ENCODE results near the gene AK8.

AK8 gene

DNA sequence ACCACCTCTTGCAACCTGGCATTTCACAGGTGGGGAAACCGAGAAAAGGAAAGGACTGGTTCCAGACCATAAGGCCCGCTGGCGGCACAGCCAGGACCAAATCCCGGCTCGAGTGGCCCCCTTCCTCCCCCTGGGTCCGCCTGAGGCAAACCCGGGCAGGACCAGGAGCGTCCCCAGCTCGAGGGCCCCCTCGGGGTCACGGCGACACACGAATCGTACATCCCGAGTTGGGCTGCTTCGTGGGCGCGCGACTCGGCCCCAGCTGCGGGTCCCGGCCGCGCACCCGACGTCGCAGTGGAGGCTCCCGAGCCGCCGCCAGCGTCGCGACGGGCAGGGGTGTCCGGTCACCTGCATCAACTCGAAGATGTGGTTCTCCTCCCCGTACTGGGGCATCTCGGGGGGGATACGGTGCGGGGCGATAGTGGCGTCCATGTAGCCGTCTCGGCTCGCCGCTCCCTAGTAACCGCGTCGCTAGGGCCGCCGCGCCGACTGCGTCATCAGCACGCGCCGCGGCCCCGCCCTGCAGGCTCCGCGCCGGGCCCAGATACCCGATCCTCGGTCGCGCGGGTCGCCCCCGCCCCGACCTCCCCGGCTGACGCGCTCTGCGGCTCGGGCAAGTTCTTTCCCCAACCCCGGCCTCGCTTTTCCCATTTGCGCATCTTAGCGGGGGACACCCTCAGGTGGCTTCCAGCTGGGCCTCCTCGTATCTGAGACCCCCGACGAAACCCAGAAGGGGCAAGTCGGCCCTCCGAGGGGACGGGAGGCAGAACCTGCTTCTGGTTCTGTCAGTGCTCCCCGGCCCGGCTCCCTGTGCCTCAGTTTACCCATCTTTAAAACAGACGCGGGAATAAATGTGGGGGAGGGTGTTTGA, at the start of gene AK8:
Gene AK8, minus strand, starts transcription at position 461 of the 871 bp plus-strand sequence. Its CDS starts 29 bp downstream, at position 432.
- Histone ChIP-seq H3K9me2 (replicated peaks; ENCODE audit: insufficient read depth, low read length) (no peaks in the 10 kb centered on the region), H3K4me3 (ENCODE audit: insufficient read depth, low read length, poor library complexity, severe bottlenecking) (peak within 1 kb of the TSS; percentile 100), H3F3A (ENCODE audit: insufficient read depth) (peaks cover 3% of the 10 kb centered on the region; the same call in 1 of the 2 replicates), H3K4me2 (ENCODE audit: low read depth, low read length, poor library complexity, severe bottlenecking) (peak within 1 kb of the TSS; percentile 100), H2AFZ (ENCODE audit: low read depth, low read length, severe bottlenecking) (peak within 1 kb of the TSS; percentile 100), H3K9me3 (ENCODE audit: insufficient read depth, low read length) (no peaks in the 10 kb centered on the region), H3K36me3 (ENCODE audit: low read length) (no peaks in the 10 kb centered on the region), H3K79me2 (ENCODE audit: insufficient read depth, low read length) (no peaks in the 10 kb centered on the region), H3K27me3 (ENCODE audit: low read length) (no peaks in the 10 kb centered on the region; the same call in 1 of the 2 replicates), H4K20me1 (ENCODE audit: low read depth, low read length) (no peaks in the 10 kb centered on the region), H3K27ac (ENCODE audit: low read depth, low read length) (no peak within 1 kb of the TSS), H3K9ac (ENCODE audit: low read length) (peak within 1 kb of the TSS; percentile 88)
- TF ChIP-seq CTCF (IDR thresholded peaks at IDR 0.05; ENCODE audit: insufficient read depth, low read length, poor library complexity, severe bottlenecking) (no peak), EZH2phosphoT487 (conservative IDR thresholded peaks at IDR 0.05; ENCODE audit: low read length) (no peak)

DNA sequence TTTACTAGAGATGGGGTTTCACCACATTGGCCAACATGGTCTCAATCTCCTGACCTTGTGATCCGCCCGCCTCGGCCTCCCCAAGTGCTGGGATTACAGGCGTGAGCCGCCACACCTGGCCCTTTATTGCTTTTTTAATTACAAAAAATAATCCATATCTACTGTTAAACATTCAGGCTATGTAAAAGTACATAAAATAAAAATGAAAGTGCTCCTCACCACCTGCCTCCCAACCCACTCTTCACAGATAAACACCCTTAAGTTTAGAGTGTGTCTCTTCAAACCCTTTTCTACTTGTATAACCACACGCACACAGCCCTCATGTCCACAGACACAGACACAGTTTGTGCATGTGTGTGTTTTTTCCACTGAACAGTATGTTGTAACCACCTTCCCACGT, 49.6 kb upstream of the AK8 start:
- Histone ChIP-seq H4K20me1 (ENCODE audit: low read depth, low read length) (no peaks in the 10 kb centered on the region), H3K4me3 (ENCODE audit: insufficient read depth, low read length, poor library complexity, severe bottlenecking) (no peak overlapping the region), H3K9ac (ENCODE audit: low read length) (no peak overlapping the region), H3K9me2 (replicated peaks; ENCODE audit: insufficient read depth, low read length) (no peaks in the 10 kb centered on the region), H3K27ac (ENCODE audit: low read depth, low read length) (no peak overlapping the region), H3K36me3 (ENCODE audit: low read length) (0 out of 2 replicates have a peak, but pooled peaks cover 3% of the 10 kb centered on the region), H3K4me2 (ENCODE audit: low read depth, low read length, poor library complexity, severe bottlenecking) (no peak overlapping the region), H3K9me3 (ENCODE audit: insufficient read depth, low read length) (no peaks in the 10 kb centered on the region), H2AFZ (ENCODE audit: low read depth, low read length, severe bottlenecking) (no peak overlapping the region), H3F3A (ENCODE audit: insufficient read depth) (no peaks in the 10 kb centered on the region), H3K79me2 (ENCODE audit: insufficient read depth, low read length) (no peaks in the 10 kb centered on the region), H3K27me3 (ENCODE audit: low read length) (no peaks in the 10 kb centered on the region)
- TF ChIP-seq EZH2phosphoT487 (conservative IDR thresholded peaks at IDR 0.05; ENCODE audit: low read length), result no peak
- no peak for TF ChIP-seq CTCF (IDR thresholded peaks at IDR 0.05; ENCODE audit: insufficient read depth, low read length, poor library complexity, severe bottlenecking)

GRCh38 chr9:132923346-132923902, 45.3 kb upstream of the AK8 start:
- H3F3A ChIP-seq (ENCODE audit: insufficient read depth), result no peaks in the 10 kb centered on the region
- H3K27me3 ChIP-seq (ENCODE audit: low read length), result no peaks in the 10 kb centered on the region
- no peaks in the 10 kb centered on the region for H3K9me2 ChIP-seq (replicated peaks; ENCODE audit: insufficient read depth, low read length)
- TF ChIP-seq CTCF (IDR thresholded peaks at IDR 0.05; ENCODE audit: insufficient read depth, low read length, poor library complexity, severe bottlenecking) (no peak), EZH2phosphoT487 (conservative IDR thresholded peaks at IDR 0.05; ENCODE audit: low read length) (no peak)
- H4K20me1 ChIP-seq (ENCODE audit: low read depth, low read length), result no peaks in the 10 kb centered on the region
- H3K36me3 ChIP-seq (ENCODE audit: low read length), result 0 out of 2 replicates have a peak, but pooled peaks cover 3% of the 10 kb centered on the region
- no peak overlapping the region for H3K9ac ChIP-seq (ENCODE audit: low read length)
- no peaks in the 10 kb centered on the region for H3K9me3 ChIP-seq (ENCODE audit: insufficient read depth, low read length)
- H3K4me2 ChIP-seq (ENCODE audit: low read depth, low read length, poor library complexity, severe bottlenecking), result no peak overlapping the region
- H3K27ac ChIP-seq (ENCODE audit: low read depth, low read length), result no peak overlapping the region
- no peak overlapping the region for H2AFZ ChIP-seq (ENCODE audit: low read depth, low read length, severe bottlenecking)
- no peak overlapping the region for H3K4me3 ChIP-seq (ENCODE audit: insufficient read depth, low read length, poor library complexity, severe bottlenecking)
- no peaks in the 10 kb centered on the region for H3K79me2 ChIP-seq (ENCODE audit: insufficient read depth, low read length)
